Measurements from ENCODE around the gene KDM3A.

The KDM3A gene

GRCh38 chr2:86440631-86441391, at the start of gene KDM3A:
Gene KDM3A (plus strand): TSS chr2:86441371. CDS start chr2:86442048, 677 bp downstream.
- Histone ChIP-seq H3K27me3 (ENCODE audit: control insufficient read depth, insufficient read depth, low read length) (no peaks in the 10 kb centered on the region), H3K27ac (ENCODE audit: low read depth, low read length) (peak within 1 kb of the TSS; percentile 97), H3K9ac (ENCODE audit: low read length) (peak within 1 kb of the TSS; percentile 85), H3K4me3 (ENCODE audit: low read depth, low read length) (peak within 1 kb of the TSS; percentile 93), H3K36me3 (ENCODE audit: control insufficient read depth, insufficient read depth, low read length) (peaks cover 21% of the 10 kb centered on the region; the same call in 1 of the 2 replicates), H3K9me3 (ENCODE audit: control insufficient read depth, insufficient read depth, low read depth, low read length) (peaks cover 32% of the 10 kb centered on the region), H3K4me1 (ENCODE audit: control insufficient read depth, insufficient read depth, low read length) (peaks cover 7% of the 10 kb centered on the region)

- no peak overlapping the region for H3K9ac ChIP-seq (ENCODE audit: low read length)
- no peaks in the 10 kb centered on the region for H3K27me3 ChIP-seq (ENCODE audit: control insufficient read depth, insufficient read depth, low read length)
- no peak overlapping the region for H3K27ac ChIP-seq (ENCODE audit: low read depth, low read length)
- H3K9me3 ChIP-seq (ENCODE audit: control insufficient read depth, insufficient read depth, low read depth, low read length) = no peaks in the 10 kb centered on the region
- H3K4me1 ChIP-seq (ENCODE audit: control insufficient read depth, insufficient read depth, low read length) = no peaks in the 10 kb centered on the region
- H3K4me3 ChIP-seq (ENCODE audit: low read depth, low read length) = no peak overlapping the region
- no peaks in the 10 kb centered on the region for H3K36me3 ChIP-seq (ENCODE audit: control insufficient read depth, insufficient read depth, low read length)
These were observed 48.2 kb upstream of the KDM3A start for GRCh38 chr2:86392873-86393518.

DNA sequence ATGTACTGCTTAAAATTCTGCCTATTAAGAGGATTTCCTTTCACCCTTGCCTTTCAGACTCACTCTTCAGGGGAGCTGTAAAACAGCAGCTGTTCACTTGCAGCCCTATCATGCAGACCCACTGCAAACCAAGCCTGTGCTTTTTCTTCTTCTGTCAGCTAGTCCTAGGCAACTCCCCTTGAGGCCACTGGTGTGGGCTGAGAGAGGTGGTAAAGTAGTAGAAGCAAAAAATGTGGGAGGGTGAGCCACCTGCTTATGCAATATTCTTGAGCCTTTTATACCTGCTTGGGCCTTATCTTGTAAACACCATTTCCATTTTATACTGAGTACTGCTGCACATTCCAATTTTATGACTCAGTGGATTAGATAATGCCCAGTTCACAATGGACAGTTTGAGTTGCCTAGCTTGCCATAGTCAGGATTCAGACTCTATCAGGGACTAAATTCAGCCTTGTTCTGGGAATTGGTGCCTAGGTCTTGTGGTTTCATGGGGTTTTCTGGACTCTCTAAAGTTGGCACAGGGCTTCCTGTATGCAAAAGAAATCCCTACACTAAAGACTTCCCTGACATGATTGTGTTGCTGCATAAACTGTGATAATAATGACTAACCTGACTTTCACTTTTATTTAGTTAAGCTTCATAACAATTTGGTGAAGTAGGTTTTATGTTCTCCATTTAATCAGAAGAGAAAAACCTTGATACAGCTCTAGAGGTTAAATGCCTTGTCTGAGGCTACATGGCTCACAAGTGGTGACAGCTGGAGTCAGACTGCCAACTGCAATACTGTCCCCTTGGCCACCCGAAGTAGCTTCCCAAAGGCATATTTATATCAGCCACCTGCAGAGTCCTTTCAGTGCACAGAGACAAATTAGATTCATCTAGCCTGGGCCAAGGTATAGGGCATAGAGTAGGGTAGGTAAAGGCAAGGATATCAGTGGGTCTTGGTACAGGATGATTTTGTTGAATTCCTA, 47.4 kb upstream of the KDM3A start:
- H3K27ac ChIP-seq (ENCODE audit: low read depth, low read length) = no peak overlapping the region

DNA sequence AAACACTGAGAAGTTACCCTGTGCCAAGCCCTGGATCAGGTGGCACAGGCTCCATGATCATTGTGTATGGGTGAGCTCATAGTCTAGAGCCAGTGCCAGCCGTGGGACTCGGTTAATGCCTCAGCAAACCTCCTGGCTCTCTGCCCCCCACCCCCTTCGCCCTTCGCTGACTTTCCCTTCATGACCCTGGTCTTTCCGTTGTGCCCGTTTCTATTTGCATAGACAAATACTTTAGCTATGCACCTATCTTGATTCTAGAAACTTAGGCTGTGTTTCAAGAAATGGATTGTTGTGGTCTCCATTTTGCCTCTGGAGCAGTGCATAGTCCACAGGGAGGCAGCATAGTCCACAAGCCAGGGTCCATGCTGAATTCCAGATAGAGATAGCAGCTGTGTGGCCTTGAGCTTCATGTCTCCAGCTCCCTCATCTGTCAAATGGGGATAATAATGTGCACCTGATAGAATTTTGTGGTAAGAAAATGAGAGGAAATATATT, 44.8 kb upstream of the KDM3A start:
- H3K27ac ChIP-seq (ENCODE audit: low read depth, low read length) = no peak overlapping the region
- no peak overlapping the region for H3K9ac ChIP-seq (ENCODE audit: low read length)
- no peak overlapping the region for H3K4me3 ChIP-seq (ENCODE audit: low read depth, low read length)
- H3K4me1 ChIP-seq (ENCODE audit: control insufficient read depth, insufficient read depth, low read length) = no peaks in the 10 kb centered on the region
- H3K9me3 ChIP-seq (ENCODE audit: control insufficient read depth, insufficient read depth, low read depth, low read length) = no peaks in the 10 kb centered on the region
- no peaks in the 10 kb centered on the region for H3K36me3 ChIP-seq (ENCODE audit: control insufficient read depth, insufficient read depth, low read length)
- H3K27me3 ChIP-seq (ENCODE audit: control insufficient read depth, insufficient read depth, low read length) = no peaks in the 10 kb centered on the region

More for the DNA sequence above, 47.4 kb upstream of the KDM3A start:
- Histone ChIP-seq H3K9ac (ENCODE audit: low read length) (no peak overlapping the region), H3K36me3 (ENCODE audit: control insufficient read depth, insufficient read depth, low read length) (no peaks in the 10 kb centered on the region), H3K4me1 (ENCODE audit: control insufficient read depth, insufficient read depth, low read length) (no peaks in the 10 kb centered on the region), H3K9me3 (ENCODE audit: control insufficient read depth, insufficient read depth, low read depth, low read length) (no peaks in the 10 kb centered on the region), H3K4me3 (ENCODE audit: low read depth, low read length) (no peak overlapping the region), H3K27me3 (ENCODE audit: control insufficient read depth, insufficient read depth, low read length) (no peaks in the 10 kb centered on the region)

- Histone ChIP-seq H3K4me3 (ENCODE audit: low read depth, low read length) (no peak overlapping the region), H3K9ac (ENCODE audit: low read length) (no peak overlapping the region), H3K36me3 (ENCODE audit: control insufficient read depth, insufficient read depth, low read length) (no peaks in the 10 kb centered on the region), H3K4me1 (ENCODE audit: control insufficient read depth, insufficient read depth, low read length) (no peaks in the 10 kb centered on the region), H3K9me3 (ENCODE audit: control insufficient read depth, insufficient read depth, low read depth, low read length) (no peaks in the 10 kb centered on the region), H3K27me3 (ENCODE audit: control insufficient read depth, insufficient read depth, low read length) (no peaks in the 10 kb centered on the region), H3K27ac (ENCODE audit: low read depth, low read length) (no peak overlapping the region)
These were observed 43.2 kb upstream of the KDM3A start for GRCh38 chr2:86397986-86398385.

GRCh38 chr2:86398500-86399474, 42.4 kb upstream of the KDM3A start:
- no peak overlapping the region for H3K4me3 ChIP-seq (ENCODE audit: low read depth, low read length)
- H3K27ac ChIP-seq (ENCODE audit: low read depth, low read length) = no peak overlapping the region
- no peak overlapping the region for H3K9ac ChIP-seq (ENCODE audit: low read length)
- no peaks in the 10 kb centered on the region for H3K9me3 ChIP-seq (ENCODE audit: control insufficient read depth, insufficient read depth, low read depth, low read length)
- no peaks in the 10 kb centered on the region for H3K27me3 ChIP-seq (ENCODE audit: control insufficient read depth, insufficient read depth, low read length)
- H3K4me1 ChIP-seq (ENCODE audit: control insufficient read depth, insufficient read depth, low read length) = no peaks in the 10 kb centered on the region
- no peaks in the 10 kb centered on the region for H3K36me3 ChIP-seq (ENCODE audit: control insufficient read depth, insufficient read depth, low read length)

- H3K4me1 ChIP-seq (ENCODE audit: control insufficient read depth, insufficient read depth, low read length) = no peaks in the 10 kb centered on the region
- H3K27me3 ChIP-seq (ENCODE audit: control insufficient read depth, insufficient read depth, low read length) = no peaks in the 10 kb centered on the region
- H3K27ac ChIP-seq (ENCODE audit: low read depth, low read length) = no peak overlapping the region
- no peaks in the 10 kb centered on the region for H3K36me3 ChIP-seq (ENCODE audit: control insufficient read depth, insufficient read depth, low read length)
- no peaks in the 10 kb centered on the region for H3K9me3 ChIP-seq (ENCODE audit: control insufficient read depth, insufficient read depth, low read depth, low read length)
- no peak overlapping the region for H3K4me3 ChIP-seq (ENCODE audit: low read depth, low read length)
- no peak overlapping the region for H3K9ac ChIP-seq (ENCODE audit: low read length)
These were observed 40.9 kb upstream of the KDM3A start for GRCh38 chr2:86400321-86400720.

DNA sequence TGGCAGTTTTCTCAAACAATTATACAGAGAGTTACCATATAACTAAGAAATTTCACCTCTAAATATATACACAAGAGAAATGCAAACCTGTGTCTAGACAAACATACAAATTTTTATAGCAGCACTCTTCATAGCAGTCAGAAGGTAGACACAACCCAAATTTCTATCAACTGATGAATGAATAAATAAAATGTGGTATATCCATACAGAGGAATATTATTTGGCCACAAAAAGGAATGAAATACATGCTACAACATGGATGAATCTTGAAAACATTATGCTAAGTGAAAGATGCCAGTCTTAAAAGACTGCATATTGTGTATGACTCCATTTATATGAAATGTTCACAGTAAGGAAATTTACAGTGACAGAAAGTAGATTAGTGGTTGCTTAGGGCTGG, 30.6 kb upstream of the KDM3A start:
- Histone ChIP-seq H3K27ac (ENCODE audit: low read depth, low read length) (no peak overlapping the region), H3K4me3 (ENCODE audit: low read depth, low read length) (no peak overlapping the region), H3K9me3 (ENCODE audit: control insufficient read depth, insufficient read depth, low read depth, low read length) (no peaks in the 10 kb centered on the region; the same call in 1 of the 2 replicates), H3K4me1 (ENCODE audit: control insufficient read depth, insufficient read depth, low read length) (no peaks in the 10 kb centered on the region), H3K9ac (ENCODE audit: low read length) (no peak overlapping the region), H3K27me3 (ENCODE audit: control insufficient read depth, insufficient read depth, low read length) (no peaks in the 10 kb centered on the region), H3K36me3 (ENCODE audit: control insufficient read depth, insufficient read depth, low read length) (no peaks in the 10 kb centered on the region)

- H3K27ac ChIP-seq (ENCODE audit: low read depth, low read length) = no peak overlapping the region
- H3K36me3 ChIP-seq (ENCODE audit: control insufficient read depth, insufficient read depth, low read length) = no peaks in the 10 kb centered on the region
- no peaks in the 10 kb centered on the region; the same call in 1 of the 2 replicates for H3K9me3 ChIP-seq (ENCODE audit: control insufficient read depth, insufficient read depth, low read depth, low read length)
- H3K27me3 ChIP-seq (ENCODE audit: control insufficient read depth, insufficient read depth, low read length) = no peaks in the 10 kb centered on the region
- no peak overlapping the region for H3K9ac ChIP-seq (ENCODE audit: low read length)
- no peaks in the 10 kb centered on the region for H3K4me1 ChIP-seq (ENCODE audit: control insufficient read depth, insufficient read depth, low read length)
- H3K4me3 ChIP-seq (ENCODE audit: low read depth, low read length) = no peak overlapping the region
These were observed 29.8 kb upstream of the KDM3A start for GRCh38 chr2:86411396-86411795.

GRCh38 chr2:86412007-86412406, 29.2 kb upstream of the KDM3A start:
- Histone ChIP-seq H3K9ac (ENCODE audit: low read length) (no peak overlapping the region), H3K9me3 (ENCODE audit: control insufficient read depth, insufficient read depth, low read depth, low read length) (no peaks in the 10 kb centered on the region; the same call in 1 of the 2 replicates)

More at GRCh38 chr2:86412007-86412406, 29.2 kb upstream of the KDM3A start:
- no peaks in the 10 kb centered on the region for H3K36me3 ChIP-seq (ENCODE audit: control insufficient read depth, insufficient read depth, low read length)
- no peak overlapping the region for H3K4me3 ChIP-seq (ENCODE audit: low read depth, low read length)
- no peaks in the 10 kb centered on the region for H3K27me3 ChIP-seq (ENCODE audit: control insufficient read depth, insufficient read depth, low read length)
- H3K27ac ChIP-seq (ENCODE audit: low read depth, low read length) = no peak overlapping the region
- no peaks in the 10 kb centered on the region for H3K4me1 ChIP-seq (ENCODE audit: control insufficient read depth, insufficient read depth, low read length)

Measured in HUES6 (cell line).